Eye (tissue), 1 donor: ENCODE results near the gene MET.
A peak's percentile ranks its signal among the peaks of the same experiment; 100 is the strongest.
"Not testable (repeated sequence)": the region's sequence is repeated elsewhere in the genome, so short reads cannot be mapped to it uniquely, and the experiment has no call there.

Experiments used
- DNase-seq: peaks from one replicate; pipeline ENCODE4 v3.0.0-alpha.2; 2015

The MET gene

GRCh38 chr7:116754186-116754585, 82.2 kb downstream of the MET start:
- DNase-seq: no peak

- no peak for DNase-seq
Observed at GRCh38 chr7:116757283-116757682, 85.3 kb downstream of the MET start.

DNA sequence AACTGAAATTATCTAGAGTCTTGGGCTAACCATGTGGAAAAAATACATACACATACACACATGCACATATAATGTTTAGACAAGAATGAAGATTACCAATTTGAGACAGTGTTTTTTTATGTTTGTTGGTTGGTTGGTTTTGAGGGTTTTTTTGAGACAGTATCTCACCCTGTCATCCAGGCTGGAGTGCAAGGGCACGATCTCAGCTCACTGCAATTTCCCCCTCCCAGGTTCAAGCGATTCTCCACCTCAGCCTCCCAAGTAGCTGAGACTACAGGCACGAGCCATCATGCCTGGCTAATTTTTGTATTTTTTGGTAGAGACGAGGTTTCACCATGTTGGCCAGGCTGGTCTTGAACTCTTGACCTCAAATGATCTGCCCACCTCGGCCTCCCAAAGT, 87.6 kb downstream of the MET start:
- not testable (repeated sequence) for DNase-seq

DNA sequence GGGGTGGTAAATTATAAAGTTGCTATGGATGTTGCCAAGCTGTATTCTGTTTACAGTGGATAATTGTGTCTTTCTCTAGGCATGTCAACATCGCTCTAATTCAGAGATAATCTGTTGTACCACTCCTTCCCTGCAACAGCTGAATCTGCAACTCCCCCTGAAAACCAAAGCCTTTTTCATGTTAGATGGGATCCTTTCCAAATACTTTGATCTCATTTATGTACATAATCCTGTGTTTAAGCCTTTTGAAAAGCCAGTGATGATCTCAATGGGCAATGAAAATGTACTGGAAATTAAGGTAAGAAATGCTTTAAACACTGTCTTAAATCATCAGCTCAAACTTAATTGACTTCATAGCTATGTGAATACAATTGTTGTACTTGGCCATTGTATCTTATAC, 91.0 kb downstream of the MET start:
- peak; percentile 34 for DNase-seq

DNA sequence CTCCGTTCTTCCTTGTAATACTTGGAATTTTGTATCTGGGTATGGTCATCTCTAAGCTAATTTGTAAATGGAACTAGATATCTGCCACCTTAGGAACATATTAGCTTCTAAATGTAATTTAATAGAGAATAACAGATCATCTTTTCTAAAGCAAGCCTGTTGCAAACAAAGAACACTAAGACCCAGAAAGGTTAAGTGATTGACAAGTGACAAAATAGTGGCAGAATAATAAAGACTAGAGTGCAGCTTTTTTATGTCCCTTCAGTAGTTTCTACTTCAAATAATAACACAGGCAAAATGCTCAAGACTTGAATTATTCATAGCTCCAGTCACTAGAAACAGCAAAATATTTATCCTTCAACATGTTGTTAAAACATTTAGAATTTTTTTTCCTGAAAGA, 91.7 kb downstream of the MET start:
- DNase-seq: no peak

- DNase-seq: no peak
Observed at GRCh38 chr7:116766881-116767280, 94.9 kb downstream of the MET start.

DNA sequence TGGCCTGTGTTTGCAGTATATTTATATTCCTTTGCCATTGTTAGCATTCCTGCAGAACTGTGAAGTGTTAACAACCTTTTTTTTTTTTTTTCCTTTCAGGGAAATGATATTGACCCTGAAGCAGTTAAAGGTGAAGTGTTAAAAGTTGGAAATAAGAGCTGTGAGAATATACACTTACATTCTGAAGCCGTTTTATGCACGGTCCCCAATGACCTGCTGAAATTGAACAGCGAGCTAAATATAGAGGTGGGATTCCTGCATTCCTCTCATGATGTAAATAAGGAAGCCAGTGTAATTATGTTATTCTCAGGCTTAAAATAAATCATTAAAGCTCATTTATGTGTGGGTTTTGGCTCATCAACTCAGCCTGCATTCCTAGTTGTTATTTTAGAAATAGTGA, 97.5 kb downstream of the MET start:
- DNase-seq: no peak

- DNase-seq: no peak
Observed at GRCh38 chr7:116770941-116771340, 98.9 kb downstream of the MET start.

- DNase-seq: no peak
Observed at GRCh38 chr7:116771640-116772039, 99.6 kb downstream of the MET start.

- DNase-seq: no peak
Observed at GRCh38 chr7:116772423-116772863, 100.4 kb downstream of the MET start.

DNA sequence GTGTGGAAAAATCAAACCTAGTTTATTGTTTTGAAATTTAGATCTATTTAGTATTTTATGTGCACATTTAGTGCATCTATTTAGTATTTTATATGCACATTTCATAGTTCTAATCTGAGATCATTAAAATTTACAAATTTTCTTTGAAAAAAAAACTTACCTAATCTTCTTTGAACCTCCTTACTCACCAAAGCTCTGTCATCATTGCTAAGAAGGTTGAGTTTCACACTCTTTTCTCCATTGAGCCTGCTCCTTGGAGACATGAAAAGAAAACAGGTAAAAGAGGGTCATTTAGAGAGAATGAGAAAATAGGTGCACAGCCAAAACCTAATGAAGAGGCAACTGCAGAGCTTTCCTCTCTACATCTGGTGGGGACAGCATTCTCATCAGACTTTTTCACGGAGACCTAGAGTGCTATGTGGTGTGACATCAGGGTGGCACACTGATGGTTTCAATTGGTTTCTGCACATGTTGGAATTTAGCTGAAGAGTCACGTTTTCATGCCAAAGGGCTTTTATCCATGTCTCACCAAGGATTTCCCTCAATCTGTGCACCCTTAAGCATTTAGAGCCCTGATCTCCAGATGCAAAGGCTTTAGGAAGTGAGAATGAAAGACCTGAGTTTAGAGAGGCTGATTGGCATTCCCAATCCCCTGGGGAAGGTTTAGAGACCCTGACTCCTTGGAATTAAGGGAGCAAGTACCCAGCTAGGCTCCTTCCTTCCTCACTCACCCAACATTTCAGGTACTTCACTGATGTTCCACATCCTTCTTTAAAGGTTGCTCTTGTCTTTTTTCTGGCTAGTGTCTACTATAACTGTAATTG, 101.1 kb downstream of the MET start:
- DNase-seq: no peak

DNA sequence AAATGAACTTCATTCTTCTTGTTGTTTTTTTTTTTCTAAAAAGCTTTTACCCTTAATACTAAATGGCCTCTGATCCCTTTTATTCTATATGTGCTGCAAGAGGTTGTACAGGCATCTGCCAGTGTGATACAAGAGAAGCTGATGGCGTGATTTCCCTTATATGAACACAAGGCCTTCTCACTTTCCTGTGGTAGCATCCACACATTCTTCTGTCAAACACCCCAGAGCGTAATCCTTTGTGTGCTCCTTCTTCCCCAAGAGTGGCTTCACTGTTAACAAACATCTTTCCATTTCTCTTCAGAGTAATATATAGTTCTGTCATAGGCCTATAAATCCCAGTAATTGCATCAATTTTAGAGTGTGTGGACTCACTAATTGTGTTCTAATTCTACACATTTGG, 104.0 kb downstream of the MET start:
- no peak for DNase-seq

GRCh38 chr7:116776610-116777289, 104.8 kb downstream of the MET start:
- no peak for DNase-seq

DNA sequence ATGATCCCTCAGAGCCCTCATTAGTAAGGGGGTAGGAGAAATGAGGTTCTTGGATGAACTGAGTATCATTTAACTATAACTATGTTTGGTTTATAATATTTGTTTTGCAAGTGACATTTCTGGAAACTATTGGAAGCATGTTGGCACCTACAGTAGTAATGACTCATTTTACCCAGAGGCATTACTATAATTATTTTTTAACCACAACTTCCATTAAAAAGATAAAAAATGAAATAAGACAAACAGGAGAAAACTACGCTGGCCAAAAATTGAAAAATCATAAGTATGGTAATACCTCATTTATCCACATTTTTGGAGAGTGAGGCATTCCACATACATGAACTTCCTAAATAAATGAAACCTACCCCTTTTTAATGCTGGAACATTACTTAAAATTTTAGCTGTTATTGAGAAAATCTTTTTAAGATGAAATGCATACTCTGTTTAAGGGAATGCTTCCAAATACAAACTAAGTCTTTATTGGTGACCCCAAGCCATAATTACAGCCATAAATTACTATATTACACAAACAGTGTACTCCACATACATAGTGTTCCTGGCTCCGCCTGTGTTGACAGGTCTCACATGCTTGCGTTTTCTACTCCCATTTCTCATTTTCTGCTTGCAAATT, 105.8 kb downstream of the MET start:
- no peak for DNase-seq

GRCh38 chr7:116779216-116779615, 107.2 kb downstream of the MET start:
- no peak for DNase-seq

DNA sequence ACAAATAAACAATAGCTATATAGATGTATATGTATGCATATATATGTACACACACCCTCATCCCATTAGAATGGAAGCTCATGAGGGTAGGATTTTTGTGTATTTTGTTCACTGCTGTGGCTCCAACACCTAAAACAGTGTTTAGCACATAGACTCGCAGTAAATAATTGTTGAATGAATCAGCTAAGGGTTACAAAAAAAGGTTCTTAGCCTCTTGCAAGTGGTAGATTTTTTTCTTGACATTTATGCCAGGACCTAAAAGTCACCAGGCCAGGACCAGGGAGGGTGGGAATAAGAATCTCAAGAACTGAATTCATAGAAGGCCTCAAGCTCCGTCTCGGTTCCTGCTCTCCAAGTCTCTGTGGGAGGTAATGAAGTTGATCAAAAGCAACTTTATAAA, 107.9 kb downstream of the MET start:
- no peak for DNase-seq

GRCh38 chr7:116780521-116780920, 108.5 kb downstream of the MET start:
- no peak for DNase-seq

DNA sequence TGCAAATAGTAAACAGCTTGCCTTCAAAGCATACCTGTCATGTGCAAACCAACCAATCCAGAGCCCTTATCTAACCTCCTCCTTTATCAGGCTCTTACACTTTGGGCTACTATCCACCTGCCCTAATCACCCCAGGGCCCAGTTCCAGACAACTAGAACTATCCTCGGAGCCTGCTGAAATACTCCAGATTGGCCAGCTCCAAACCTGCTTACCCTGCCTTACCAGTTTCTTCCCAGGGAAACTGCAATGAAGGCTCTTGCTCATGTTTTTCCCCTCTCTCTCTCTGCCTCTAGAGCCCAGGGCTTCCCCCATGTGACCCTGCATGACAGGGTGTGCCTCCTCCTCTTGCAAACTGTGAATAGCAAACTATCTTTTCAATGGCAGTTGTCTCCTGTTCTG, 109.0 kb downstream of the MET start:
- DNase-seq: no peak

- DNase-seq: no peak
Observed at GRCh38 chr7:116781584-116781983, 109.6 kb downstream of the MET start.

DNA sequence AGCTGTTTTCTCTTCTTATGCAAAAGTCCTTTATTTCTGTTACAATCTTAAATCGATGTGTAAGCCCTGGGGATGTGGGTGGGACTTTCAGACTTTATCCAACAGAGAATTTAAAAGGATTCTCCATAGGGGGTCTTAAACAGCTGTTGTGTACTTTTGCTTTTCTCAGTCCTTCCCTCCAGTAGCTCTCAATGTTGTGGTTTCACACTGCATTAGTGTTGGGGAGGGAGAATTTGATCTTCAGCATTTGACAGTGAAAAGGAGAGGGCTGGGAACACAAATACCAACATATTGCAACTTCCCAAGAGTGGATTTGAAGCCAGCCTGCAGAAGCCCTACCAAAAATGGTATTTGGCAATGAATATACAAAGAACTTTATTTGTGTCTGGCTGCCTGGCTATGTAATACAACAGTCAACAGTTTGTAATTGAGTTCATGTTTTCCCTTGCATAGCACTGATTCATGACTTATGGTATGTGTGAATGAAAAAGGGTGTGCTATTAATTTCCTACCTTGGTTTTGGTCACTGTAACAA, 110.2 kb downstream of the MET start:
- peak; percentile 74 for DNase-seq

DNA sequence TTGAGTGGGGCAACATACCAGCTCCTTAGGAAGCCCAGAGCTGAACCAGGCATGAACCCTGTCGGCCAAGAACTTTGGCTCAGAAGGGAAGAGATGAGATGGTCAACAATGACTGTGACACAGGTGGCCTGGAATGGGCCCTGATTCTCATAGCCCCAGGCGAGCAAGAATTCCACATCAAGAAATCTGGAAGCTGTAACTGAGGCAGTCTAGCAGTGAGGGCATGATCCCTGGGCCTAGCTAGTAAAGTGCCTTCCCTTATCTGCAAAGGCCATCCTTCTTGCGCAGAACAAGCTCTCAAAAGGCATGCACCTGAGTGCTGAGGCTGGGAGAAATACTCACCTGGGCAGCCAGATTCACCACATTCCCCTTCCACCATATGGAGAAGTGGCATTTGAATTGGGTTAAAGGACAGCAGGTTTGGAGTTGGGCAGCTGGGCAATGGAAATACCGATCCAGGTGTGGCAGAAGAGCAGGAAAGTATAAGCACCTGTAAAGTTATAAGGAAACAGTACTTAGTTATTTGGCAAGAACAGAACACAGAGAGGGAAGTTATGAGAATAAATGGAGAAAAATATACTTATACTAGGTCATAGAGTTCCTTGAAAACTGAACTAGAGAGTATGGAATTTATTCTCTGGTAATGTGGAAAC, 111.8 kb downstream of the MET start:
- no peak for DNase-seq

DNA sequence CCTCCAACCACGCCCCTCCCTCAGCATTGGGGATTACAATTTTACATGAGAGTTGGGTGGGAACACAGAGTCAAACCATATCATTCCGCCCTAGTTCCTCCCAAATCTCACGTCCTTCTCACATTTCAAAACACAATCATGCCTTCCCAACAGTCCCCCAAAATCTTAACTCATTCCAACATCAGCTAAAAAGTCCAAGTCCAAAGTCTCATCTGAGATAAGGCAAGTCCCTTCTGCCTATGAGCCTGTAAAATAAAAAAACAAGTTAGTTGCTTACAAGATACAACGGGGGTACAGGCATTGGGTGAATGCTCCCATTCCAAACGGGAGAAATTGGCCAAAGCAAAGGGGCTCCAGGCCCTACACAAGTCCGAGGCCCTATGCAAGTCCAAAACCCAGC, 112.7 kb downstream of the MET start:
- DNase-seq: no peak

GRCh38 chr7:116785843-116786242, 113.8 kb downstream of the MET start:
- DNase-seq: no peak
